Activated CD8-positive, alpha-beta T cell treated with anti-CD3 and anti-CD28 coated beads, Interleukin-2, amount 10 ng/mL, durations not matched to agents 7 days and 5 days (primary cell): Measurements from ENCODE around the gene RECK. TPM values are rescaled to one million over a fixed set of nuclear protein-coding genes. Genes with fewer than 3 reads are reported as not detected.
A peak's percentile ranks its signal among the peaks of the same experiment; 100 is the strongest.

ENCODE experiments used
- ATAC-seq: fragments of 150-1000 bp; cut with Tn5 transposase; one replicate; pipeline ENCODE4 v1.10.0; 2021; ENCODE audit warnings: moderate library complexity
- CTCF ChIA-PET: fragments of 350-600 bp; sonication (Branson Sonifier 250); formaldehyde crosslinking; loops from one replicate; lab custom pipeline; 2021; ENCODE audit warnings: antibody characterized with exemption; lab: Charles Lee
- POLR2A ChIA-PET: fragments of 350-600 bp; sonication (Branson Sonifier 250); formaldehyde crosslinking; loops from one replicate; lab custom pipeline; 2021; ENCODE audit warnings: antibody characterized with exemption; lab: Charles Lee
- DNase-seq: peaks from one replicate; pipeline ENCODE4 v3.0.0-alpha.2; 2020
- H3K27ac Mint-ChIP-seq: one replicate; pipeline ENCODE4 v1.8.0; 2021; ENCODE audit warnings: mild to moderate bottlenecking, mixed read lengths
- H3K27me3 Mint-ChIP-seq: one replicate; pipeline ENCODE4 v1.8.0; 2021; ENCODE audit warnings: low read depth, mixed read lengths
- H3K36me3 Mint-ChIP-seq: one replicate; pipeline ENCODE4 v1.8.0; 2021; ENCODE audit warnings: low read depth, mixed read lengths
- H3K4me1 Mint-ChIP-seq: one replicate; pipeline ENCODE4 v1.8.0; 2021; ENCODE audit warnings: low read depth, mixed read lengths
- H3K4me3 Mint-ChIP-seq: one replicate; pipeline ENCODE4 v1.8.0; 2021; ENCODE audit warnings: mild to moderate bottlenecking, mixed read lengths
- H3K9me3 Mint-ChIP-seq: one replicate; pipeline ENCODE4 v1.8.0; 2022; ENCODE audit warnings: mixed read lengths; ENCODE audit not compliant: insufficient read depth
- total RNA-seq, 2 experiments: library from RNA; stranded (reverse); gene quantifications; one replicate each; pipeline ENCODE4 v1.2.3, GENCODE V29; 2021

RECK gene
- total RNA-seq, 2 experiments from 2014 or later, result 5.7 to 7.3 TPM

GRCh38 chr9:36116593-36116992, 79.9 kb downstream of the RECK start:
- ChIA-PET POLR2A (no interaction called here), CTCF (interaction anchor here (1.4 to 6.2 kb wide), 4 partner anchors 8 to 50 kb away, joined by 3 to 42 read pairs (median 14); no protein-coding TSS in a partner anchor)
- Mint-ChIP-seq H3K27me3 (no peaks in the 10 kb centered on the region), H3K4me1 (no peaks in the 10 kb centered on the region), H3K27ac (no peak overlapping the region), H3K9me3 (no peaks in the 10 kb centered on the region), H3K4me3 (no peak overlapping the region), H3K36me3 (peaks cover 2% of the 10 kb centered on the region)
- ATAC-seq (no peak), DNase-seq (no peak)

DNA sequence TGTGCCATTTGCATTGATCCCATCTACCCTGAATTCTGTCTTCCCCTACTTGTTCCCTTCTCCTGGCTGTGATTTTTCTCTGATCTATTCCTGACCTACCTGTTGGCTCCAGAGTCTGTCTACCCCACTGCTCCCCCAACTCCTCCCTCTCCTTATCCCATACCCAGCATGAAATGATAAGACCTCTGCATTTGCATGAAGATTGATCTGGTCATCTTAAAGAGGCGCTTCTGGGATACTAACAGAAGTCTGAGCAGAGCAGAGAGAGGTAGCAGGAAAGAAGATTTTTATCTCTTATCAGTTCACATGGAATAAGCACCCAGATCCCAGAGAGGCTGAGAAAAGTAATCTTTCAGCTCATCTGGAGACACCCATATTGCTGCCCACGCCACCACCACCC, 81.5 kb downstream of the RECK start:
- CTCF ChIA-PET, result interaction anchor here (0.5 to 6.2 kb wide), 5 partner anchors 13 to 54 kb away, joined by 3 to 42 read pairs (median 7); no protein-coding TSS in a partner anchor
- H3K4me1 Mint-ChIP-seq, result no peaks in the 10 kb centered on the region
- POLR2A ChIA-PET, result no interaction called here
- H3K36me3 Mint-ChIP-seq, result peaks cover 3% of the 10 kb centered on the region
- ATAC-seq, result no peak
- H3K27me3 Mint-ChIP-seq, result no peaks in the 10 kb centered on the region
- no peaks in the 10 kb centered on the region for H3K9me3 Mint-ChIP-seq
- DNase-seq, result no peak
- H3K4me3 Mint-ChIP-seq, result no peak overlapping the region
- H3K27ac Mint-ChIP-seq, result no peak overlapping the region

DNA sequence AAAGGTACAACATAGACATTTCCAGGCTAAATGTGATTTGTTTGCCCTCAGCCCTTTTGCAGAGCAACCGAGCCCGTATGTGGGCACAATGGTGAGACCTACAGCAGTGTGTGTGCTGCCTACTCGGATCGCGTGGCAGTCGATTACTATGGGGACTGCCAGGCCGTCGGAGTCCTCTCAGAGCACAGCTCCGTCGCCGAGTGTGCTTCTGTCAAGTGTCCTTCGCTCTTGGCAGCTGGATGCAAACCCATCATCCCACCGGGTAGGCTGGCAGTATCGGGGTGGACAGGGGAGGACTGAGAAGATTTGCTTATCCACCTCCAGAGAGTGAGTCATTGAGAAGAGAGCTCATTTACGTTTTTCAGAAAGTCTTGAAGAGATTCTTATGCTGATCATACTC, 82.0 kb downstream of the RECK start:
- Mint-ChIP-seq H3K4me1 (no peaks in the 10 kb centered on the region), H3K27me3 (no peaks in the 10 kb centered on the region), H3K4me3 (no peak overlapping the region), H3K36me3 (peaks cover 3% of the 10 kb centered on the region), H3K9me3 (no peaks in the 10 kb centered on the region), H3K27ac (no peak overlapping the region)
- ATAC-seq, result no peak
- ChIA-PET CTCF (interaction anchor here (0.5 to 4.1 kb wide), 4 partner anchors 14 to 53 kb away, joined by 3 to 19 read pairs (median 6); no protein-coding TSS in a partner anchor), POLR2A (no interaction called here)
- DNase-seq, result no peak

- Mint-ChIP-seq H3K4me3 (no peak overlapping the region), H3K4me1 (no peaks in the 10 kb centered on the region), H3K9me3 (no peaks in the 10 kb centered on the region), H3K27me3 (no peaks in the 10 kb centered on the region), H3K27ac (no peak overlapping the region), H3K36me3 (peaks cover 3% of the 10 kb centered on the region)
- POLR2A ChIA-PET, result no interaction called here
- CTCF ChIA-PET, result interaction anchor here (1.1 to 4.1 kb wide), 4 partner anchors 12 to 47 kb away, joined by 4 to 19 read pairs (median 6); no protein-coding TSS in a partner anchor
- ATAC-seq (no peak), DNase-seq (no peak)
Observed at GRCh38 chr9:36119476-36119875, 82.8 kb downstream of the RECK start.

GRCh38 chr9:36120705-36121104, 84.0 kb downstream of the RECK start:
- H3K4me3 Mint-ChIP-seq, result no peak overlapping the region
- peaks cover 7% of the 10 kb centered on the region for H3K4me1 Mint-ChIP-seq
- no peak overlapping the region for H3K27ac Mint-ChIP-seq
- H3K27me3 Mint-ChIP-seq, result no peaks in the 10 kb centered on the region
- ChIA-PET POLR2A (no interaction called here), CTCF (no interaction called here)
- H3K36me3 Mint-ChIP-seq, result peaks cover 3% of the 10 kb centered on the region
- ATAC-seq (no peak), DNase-seq (no peak)
- no peaks in the 10 kb centered on the region for H3K9me3 Mint-ChIP-seq

DNA sequence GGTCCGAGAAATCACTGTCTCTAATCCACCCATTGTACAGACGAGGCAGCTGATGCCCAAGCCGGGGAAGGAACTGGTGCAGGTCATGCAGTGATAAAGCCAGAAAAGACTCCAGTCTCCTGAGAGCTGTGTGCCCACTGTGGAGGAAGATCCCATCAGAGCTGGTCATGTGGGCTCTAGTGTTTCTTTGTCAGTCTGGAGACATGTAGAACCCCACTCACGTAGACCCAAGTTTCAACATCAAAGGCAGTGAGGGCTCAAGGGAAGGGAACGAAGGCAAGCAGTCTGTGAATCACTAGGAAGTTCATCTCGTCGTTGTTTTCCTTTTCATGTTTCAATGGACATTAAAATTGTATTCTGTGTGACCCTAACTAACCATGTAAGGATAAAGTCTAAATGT, 85.3 kb downstream of the RECK start:
- Mint-ChIP-seq H3K27ac (no peak overlapping the region), H3K4me3 (no peak overlapping the region), H3K36me3 (peaks cover 3% of the 10 kb centered on the region), H3K4me1 (peaks cover 17% of the 10 kb centered on the region), H3K27me3 (no peaks in the 10 kb centered on the region), H3K9me3 (no peaks in the 10 kb centered on the region)
- no peak for DNase-seq
- ChIA-PET POLR2A (no interaction called here), CTCF (no interaction called here)
- no peak for ATAC-seq

DNA sequence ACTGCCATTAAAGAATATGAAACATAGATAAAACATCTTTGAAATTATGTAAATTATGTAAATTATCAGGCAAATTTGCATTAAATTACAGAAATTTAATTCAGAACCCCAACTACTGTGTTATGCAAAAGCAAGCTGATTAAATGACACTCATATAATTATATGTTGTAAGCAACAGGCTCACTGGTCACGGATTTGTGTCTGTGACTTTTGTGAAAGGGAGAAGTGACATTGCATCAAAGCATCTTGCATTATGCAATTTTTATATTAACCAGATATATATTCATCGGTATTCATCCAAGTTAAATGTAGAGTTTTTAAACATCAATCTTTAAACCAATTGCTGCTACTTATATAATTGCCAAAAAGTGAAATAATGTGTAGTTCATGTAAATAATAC, 86.8 kb downstream of the RECK start:
- ATAC-seq (no peak), DNase-seq (no peak)
- no peak overlapping the region for H3K27ac Mint-ChIP-seq
- H3K4me3 Mint-ChIP-seq, result no peak overlapping the region
- H3K27me3 Mint-ChIP-seq, result no peaks in the 10 kb centered on the region
- no peaks in the 10 kb centered on the region for H3K9me3 Mint-ChIP-seq
- H3K4me1 Mint-ChIP-seq, result peaks cover 32% of the 10 kb centered on the region
- CTCF ChIA-PET, result interaction anchor here (1.5 to 3.6 kb wide), 3 partner anchors 9 to 43 kb away, joined by 7 to 28 read pairs (median 17); no protein-coding TSS in a partner anchor
- peaks cover 3% of the 10 kb centered on the region for H3K36me3 Mint-ChIP-seq
- POLR2A ChIA-PET, result no interaction called here

GRCh38 chr9:36125062-36125855, 88.5 kb downstream of the RECK start:
- ChIA-PET POLR2A (interaction anchor here (1.2 kb wide), 1 partner anchor 65 kb away, joined by 4 read pairs; the partner anchor contains the start of gene CLTA), CTCF (interaction anchor here (1.5 to 3.6 kb wide), 3 partner anchors 11 to 41 kb away, joined by 7 to 28 read pairs (median 17); no protein-coding TSS in a partner anchor)
- Mint-ChIP-seq H3K27ac (no peak overlapping the region), H3K27me3 (no peaks in the 10 kb centered on the region), H3K4me3 (no peak overlapping the region), H3K36me3 (peaks cover 3% of the 10 kb centered on the region), H3K9me3 (no peaks in the 10 kb centered on the region), H3K4me1 (peaks cover 33% of the 10 kb centered on the region)
- ATAC-seq, result no peak
- no peak for DNase-seq

GRCh38 chr9:36126016-36126730, 89.5 kb downstream of the RECK start:
- ATAC-seq (no peak), DNase-seq (no peak)
- Mint-ChIP-seq H3K36me3 (peaks cover 3% of the 10 kb centered on the region), H3K9me3 (no peaks in the 10 kb centered on the region), H3K4me1 (peaks cover 33% of the 10 kb centered on the region), H3K27ac (no peak overlapping the region), H3K27me3 (no peaks in the 10 kb centered on the region), H3K4me3 (no peak overlapping the region)
- CTCF ChIA-PET, result interaction anchor here (3.4 to 3.6 kb wide), 2 partner anchors 22 to 40 kb away, joined by 17 to 28 read pairs; no protein-coding TSS in a partner anchor
- POLR2A ChIA-PET, result no interaction called here

DNA sequence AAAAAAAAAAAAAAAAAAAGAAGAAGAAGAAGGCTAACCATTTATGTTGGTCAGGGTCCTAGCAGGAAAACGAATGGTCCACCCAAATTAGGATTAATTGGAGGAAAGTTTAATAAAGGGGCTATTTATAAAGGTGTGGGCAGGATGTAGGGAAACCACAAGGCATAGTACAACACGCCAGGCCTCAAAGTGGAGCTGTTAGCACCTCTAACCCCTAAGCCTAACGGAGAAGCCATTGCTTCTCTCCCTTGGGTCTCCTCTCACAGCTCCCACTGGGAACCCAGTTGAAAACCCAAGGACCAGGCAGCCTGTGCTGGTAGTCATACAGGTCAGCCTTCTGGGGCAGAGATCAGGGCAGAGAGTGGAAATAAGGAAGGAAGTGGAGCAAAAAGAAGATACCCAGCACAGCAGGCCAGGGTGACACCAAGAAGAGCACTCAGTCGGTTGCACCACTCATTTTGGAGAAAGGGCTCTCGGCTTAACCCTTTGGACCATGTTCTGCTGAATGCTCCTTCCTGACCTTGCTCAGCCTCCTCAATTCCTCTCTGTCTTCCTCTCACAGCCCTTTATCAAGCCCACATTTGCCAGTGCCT, 91.0 kb downstream of the RECK start:
- Mint-ChIP-seq H3K4me3 (no peak overlapping the region), H3K4me1 (peaks cover 33% of the 10 kb centered on the region), H3K36me3 (no peaks in the 10 kb centered on the region), H3K27ac (peak overlapping the region; percentile 40), H3K9me3 (no peaks in the 10 kb centered on the region), H3K27me3 (peaks cover 5% of the 10 kb centered on the region)
- ATAC-seq (peak; percentile 57), DNase-seq (no peak)
- CTCF ChIA-PET, result interaction anchor here (0.9 to 1.6 kb wide), 3 partner anchors 16 to 37 kb away, joined by 3 to 7 read pairs (median 3); no protein-coding TSS in a partner anchor
- POLR2A ChIA-PET, result no interaction called here

DNA sequence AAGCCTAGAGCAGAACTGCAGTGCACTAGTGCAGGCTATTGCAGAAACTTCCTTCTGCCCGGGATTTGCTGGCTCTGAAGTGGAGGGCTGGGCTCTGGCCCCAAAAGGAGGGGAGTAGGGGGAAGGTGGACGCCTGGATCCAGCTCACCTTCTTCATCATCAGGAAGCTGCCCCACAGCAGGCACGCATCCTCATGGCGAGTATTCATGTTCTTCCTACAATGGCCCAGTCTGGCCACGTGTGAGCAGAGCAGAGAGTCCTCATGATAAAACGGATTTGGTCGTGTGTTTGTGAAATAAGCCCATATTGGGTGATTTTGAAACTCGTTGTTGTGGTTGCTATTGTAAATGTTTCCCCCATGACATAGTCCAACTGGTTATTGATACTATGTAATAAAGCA, 91.6 kb downstream of the RECK start:
- Mint-ChIP-seq H3K27ac (peak overlapping the region; percentile 46), H3K27me3 (peaks cover 6% of the 10 kb centered on the region), H3K36me3 (no peaks in the 10 kb centered on the region), H3K9me3 (no peaks in the 10 kb centered on the region), H3K4me1 (peaks cover 33% of the 10 kb centered on the region), H3K4me3 (no peak overlapping the region)
- ATAC-seq (no peak), DNase-seq (no peak)
- ChIA-PET CTCF (interaction anchor here (1.6 kb wide), 1 partner anchor 26 kb away, joined by 7 read pairs; no protein-coding TSS in a partner anchor), POLR2A (no interaction called here)
